Activated CD8-positive, alpha-beta T cell treated with anti-CD3 and anti-CD28 coated beads, Interleukin-2, amount 10 ng/mL, durations not matched to agents 7 days and 5 days (primary cell): ENCODE results near the gene PDE4D. TPM values are rescaled to one million over a fixed set of nuclear protein-coding genes. Genes with fewer than 3 reads are reported as not detected.

Experiments
- ATAC-seq: fragments of 150-1000 bp; cut with Tn5 transposase; one replicate; pipeline ENCODE4 v1.10.0; 2021; ENCODE audit warnings: moderate library complexity
- CTCF ChIA-PET: fragments of 350-600 bp; sonication (Branson Sonifier 250); formaldehyde crosslinking; loops from one replicate; lab custom pipeline; 2021; ENCODE audit warnings: antibody characterized with exemption; lab: Charles Lee
- POLR2A ChIA-PET: fragments of 350-600 bp; sonication (Branson Sonifier 250); formaldehyde crosslinking; loops from one replicate; lab custom pipeline; 2021; ENCODE audit warnings: antibody characterized with exemption; lab: Charles Lee
- DNase-seq: peaks from one replicate; pipeline ENCODE4 v3.0.0-alpha.2; 2020
- H3K27ac Mint-ChIP-seq: one replicate; pipeline ENCODE4 v1.8.0; 2021; ENCODE audit warnings: mild to moderate bottlenecking, mixed read lengths
- H3K27me3 Mint-ChIP-seq: one replicate; pipeline ENCODE4 v1.8.0; 2021; ENCODE audit warnings: low read depth, mixed read lengths
- H3K36me3 Mint-ChIP-seq: one replicate; pipeline ENCODE4 v1.8.0; 2021; ENCODE audit warnings: low read depth, mixed read lengths
- H3K4me1 Mint-ChIP-seq: one replicate; pipeline ENCODE4 v1.8.0; 2021; ENCODE audit warnings: low read depth, mixed read lengths
- H3K4me3 Mint-ChIP-seq: one replicate; pipeline ENCODE4 v1.8.0; 2021; ENCODE audit warnings: mild to moderate bottlenecking, mixed read lengths
- H3K9me3 Mint-ChIP-seq: one replicate; pipeline ENCODE4 v1.8.0; 2022; ENCODE audit warnings: mixed read lengths; ENCODE audit not compliant: insufficient read depth
- total RNA-seq, 2 experiments: library from RNA; stranded (reverse); gene quantifications; one replicate each; pipeline ENCODE4 v1.2.3, GENCODE V29; 2021

PDE4D gene
- total RNA-seq, 2 experiments from 2014 or later = 65.4 to 70.7 TPM

GRCh38 chr5:59449905-59450644 lies 443.5 kb downstream of the PDE4D start:
- POLR2A ChIA-PET = no interaction called here
- H3K4me1 Mint-ChIP-seq = no peaks in the 10 kb centered on the region
- DNase-seq = no peak
- no peak for ATAC-seq
- H3K9me3 Mint-ChIP-seq = no peaks in the 10 kb centered on the region
- CTCF ChIA-PET = interaction anchor here (1.1 kb wide), 1 partner anchor 13 kb away, joined by 3 read pairs; no protein-coding TSS in a partner anchor
- no peaks in the 10 kb centered on the region for H3K27me3 Mint-ChIP-seq
- H3K27ac Mint-ChIP-seq = no peak overlapping the region
- H3K4me3 Mint-ChIP-seq = no peak overlapping the region
- no peaks in the 10 kb centered on the region for H3K36me3 Mint-ChIP-seq

GRCh38 chr5:59446356-59446755 lies 447.2 kb downstream of the PDE4D start:
- no peak for ATAC-seq
- ChIA-PET POLR2A (no interaction called here), CTCF (no interaction called here)
- Mint-ChIP-seq H3K9me3 (no peaks in the 10 kb centered on the region), H3K4me3 (no peak overlapping the region), H3K27me3 (no peaks in the 10 kb centered on the region), H3K27ac (no peak overlapping the region), H3K36me3 (no peaks in the 10 kb centered on the region), H3K4me1 (no peaks in the 10 kb centered on the region)
- DNase-seq = no peak

GRCh38 chr5:59445741-59446140 lies 447.8 kb downstream of the PDE4D start:
- ATAC-seq (no peak), DNase-seq (no peak)
- H3K27ac Mint-ChIP-seq = no peak overlapping the region
- ChIA-PET POLR2A (no interaction called here), CTCF (no interaction called here)
- no peaks in the 10 kb centered on the region for H3K4me1 Mint-ChIP-seq
- H3K36me3 Mint-ChIP-seq = no peaks in the 10 kb centered on the region
- no peaks in the 10 kb centered on the region for H3K27me3 Mint-ChIP-seq
- no peak overlapping the region for H3K4me3 Mint-ChIP-seq
- no peaks in the 10 kb centered on the region for H3K9me3 Mint-ChIP-seq

- POLR2A ChIA-PET = no interaction called here
- Mint-ChIP-seq H3K27ac (no peak overlapping the region), H3K4me3 (no peak overlapping the region), H3K27me3 (peaks cover 7% of the 10 kb centered on the region), H3K36me3 (no peaks in the 10 kb centered on the region), H3K4me1 (no peaks in the 10 kb centered on the region), H3K9me3 (no peaks in the 10 kb centered on the region)
- DNase-seq = no peak
- no peak for ATAC-seq
- CTCF ChIA-PET = interaction anchor here (0.6 kb wide), 1 partner anchor 596 kb away, joined by 3 read pairs; no protein-coding TSS in a partner anchor
These were observed 454.2 kb downstream of the PDE4D start for GRCh38 chr5:59439303-59439702.

GRCh38 chr5:59437176-59437575 lies 456.4 kb downstream of the PDE4D start:
- DNase-seq = no peak
- Mint-ChIP-seq H3K4me1 (no peaks in the 10 kb centered on the region), H3K36me3 (no peaks in the 10 kb centered on the region), H3K9me3 (no peaks in the 10 kb centered on the region), H3K27ac (no peak overlapping the region), H3K27me3 (peaks cover 7% of the 10 kb centered on the region), H3K4me3 (no peak overlapping the region)
- CTCF ChIA-PET = interaction anchor here (1.4 kb wide), 1 partner anchor 13 kb away, joined by 3 read pairs; no protein-coding TSS in a partner anchor
- ATAC-seq = no peak
- POLR2A ChIA-PET = no interaction called here

- DNase-seq (no peak), ATAC-seq (no peak)
- Mint-ChIP-seq H3K4me1 (no peaks in the 10 kb centered on the region), H3K27me3 (peaks cover 9% of the 10 kb centered on the region), H3K9me3 (no peaks in the 10 kb centered on the region), H3K27ac (no peak overlapping the region), H3K36me3 (no peaks in the 10 kb centered on the region), H3K4me3 (no peak overlapping the region)
- ChIA-PET CTCF (interaction anchor here (1.4 kb wide), 1 partner anchor 13 kb away, joined by 3 read pairs; no protein-coding TSS in a partner anchor), POLR2A (no interaction called here)
These were observed 457.0 kb downstream of the PDE4D start for GRCh38 chr5:59436364-59437148.

GRCh38 chr5:59433174-59433573 lies 460.4 kb downstream of the PDE4D start:
- no peak overlapping the region for H3K4me3 Mint-ChIP-seq
- no peaks in the 10 kb centered on the region for H3K36me3 Mint-ChIP-seq
- no peak overlapping the region for H3K27ac Mint-ChIP-seq
- POLR2A ChIA-PET = no interaction called here
- no peak for DNase-seq
- no peaks in the 10 kb centered on the region for H3K4me1 Mint-ChIP-seq
- no peak for ATAC-seq
- peaks cover 11% of the 10 kb centered on the region for H3K27me3 Mint-ChIP-seq
- no peaks in the 10 kb centered on the region for H3K9me3 Mint-ChIP-seq
- CTCF ChIA-PET = no interaction called here

- ChIA-PET POLR2A (no interaction called here), CTCF (no interaction called here)
- no peak for DNase-seq
- H3K4me1 Mint-ChIP-seq = no peaks in the 10 kb centered on the region
- ATAC-seq = no peak
- no peak overlapping the region for H3K4me3 Mint-ChIP-seq
- H3K27ac Mint-ChIP-seq = no peak overlapping the region
- peaks cover 9% of the 10 kb centered on the region for H3K27me3 Mint-ChIP-seq
- H3K36me3 Mint-ChIP-seq = no peaks in the 10 kb centered on the region
- H3K9me3 Mint-ChIP-seq = no peaks in the 10 kb centered on the region
These were observed 463.4 kb downstream of the PDE4D start for GRCh38 chr5:59430066-59430685.

- ChIA-PET CTCF (interaction anchor here (0.6 kb wide), 1 partner anchor 462 kb away, joined by 3 read pairs; no protein-coding TSS in a partner anchor), POLR2A (no interaction called here)
- Mint-ChIP-seq H3K36me3 (no peaks in the 10 kb centered on the region), H3K27ac (no peak overlapping the region), H3K9me3 (no peaks in the 10 kb centered on the region), H3K27me3 (peaks cover 8% of the 10 kb centered on the region), H3K4me1 (no peaks in the 10 kb centered on the region), H3K4me3 (no peak overlapping the region)
- ATAC-seq = no peak
- no peak for DNase-seq
These were observed 465.1 kb downstream of the PDE4D start for GRCh38 chr5:59428391-59428790.

GRCh38 chr5:59424515-59424914 lies 469.0 kb downstream of the PDE4D start:
- no peaks in the 10 kb centered on the region for H3K9me3 Mint-ChIP-seq
- ATAC-seq (no peak), DNase-seq (no peak)
- H3K27me3 Mint-ChIP-seq = peaks cover 8% of the 10 kb centered on the region
- H3K4me1 Mint-ChIP-seq = no peaks in the 10 kb centered on the region
- ChIA-PET POLR2A (no interaction called here), CTCF (no interaction called here)
- no peak overlapping the region for H3K4me3 Mint-ChIP-seq
- H3K27ac Mint-ChIP-seq = no peak overlapping the region
- H3K36me3 Mint-ChIP-seq = no peaks in the 10 kb centered on the region

- DNase-seq (no peak), ATAC-seq (no peak)
- peaks cover 5% of the 10 kb centered on the region for H3K27me3 Mint-ChIP-seq
- H3K4me3 Mint-ChIP-seq = no peak overlapping the region
- ChIA-PET POLR2A (no interaction called here), CTCF (no interaction called here)
- H3K27ac Mint-ChIP-seq = no peak overlapping the region
- no peaks in the 10 kb centered on the region for H3K36me3 Mint-ChIP-seq
- H3K9me3 Mint-ChIP-seq = no peaks in the 10 kb centered on the region
- no peaks in the 10 kb centered on the region for H3K4me1 Mint-ChIP-seq
These were observed 470.5 kb downstream of the PDE4D start for GRCh38 chr5:59423021-59423420.
